WI38 (cell line): ENCODE results near the gene SAXO2.
"Not testable (repeated sequence)": the region's sequence is repeated elsewhere in the genome, so short reads cannot be mapped to it uniquely, and the experiment has no call there.

Source experiments
- H3K4me3 ChIP-seq: 2 replicates; pipeline ENCODE4 v1.5.1; 2011; ENCODE audit warnings: low read depth, mild to moderate bottlenecking, control low read depth, low read length
- CTCF ChIP-seq: IDR thresholded peaks from 2 replicates; pipeline ENCODE4 v1.5.1; 2012; ENCODE audit warnings: low read depth, mild to moderate bottlenecking, control low read depth, low read length

Gene SAXO2

GRCh38 chr15:82303956-82304777 lies 41.5 kb downstream of the SAXO2 start:
- no peak for TF ChIP-seq CTCF
- H3K4me3 ChIP-seq = no peak overlapping the region

GRCh38 chr15:82304778-82305090 lies 42.1 kb downstream of the SAXO2 start:
- no peak overlapping the region for H3K4me3 ChIP-seq
- TF ChIP-seq CTCF = no peak

GRCh38 chr15:82305621-82306048 lies 43.0 kb downstream of the SAXO2 start:
- TF ChIP-seq CTCF = no peak
- no peak overlapping the region for H3K4me3 ChIP-seq

GRCh38 chr15:82306791-82307713 lies 44.4 kb downstream of the SAXO2 start:
- TF ChIP-seq CTCF = no peak
- no peak overlapping the region for H3K4me3 ChIP-seq

GRCh38 chr15:82307714-82308081 lies 45.1 kb downstream of the SAXO2 start:
- TF ChIP-seq CTCF = no peak
- H3K4me3 ChIP-seq = no peak overlapping the region

GRCh38 chr15:82309802-82310201 lies 47.2 kb downstream of the SAXO2 start:
- H3K4me3 ChIP-seq = no peak overlapping the region
- no peak for TF ChIP-seq CTCF

GRCh38 chr15:82311321-82311720 lies 48.7 kb downstream of the SAXO2 start:
- H3K4me3 ChIP-seq = not testable (repeated sequence)
